HepG2 (cell line): Measurements from ENCODE around the gene ZNF446. TPM values are rescaled to one million over a fixed set of nuclear protein-coding genes. Genes with fewer than 3 reads are reported as not detected.

Source experiments
- DBP ChIP-seq: sonication (generic); formaldehyde crosslinking; IDR thresholded peaks from 2 replicates; pipeline ENCODE4 v1.4.0; 2020; ENCODE audit warnings: missing genetic modification reagents; ENCODE audit errors: not compliant biosample characterization
- KIAA2018 ChIP-seq: sonication (generic); formaldehyde crosslinking; IDR thresholded peaks from 2 replicates; pipeline ENCODE4 v1.5.0; 2020; ENCODE audit warnings: mild to moderate bottlenecking, missing genetic modification reagents, borderline replicate concordance
- NFAT5 ChIP-seq: sonication (generic); formaldehyde crosslinking; IDR thresholded peaks from 2 replicates; pipeline ENCODE4 v1.4.0; 2020; ENCODE audit warnings: missing genetic modification reagents
- NR3C1 ChIP-seq: sonication (generic); formaldehyde crosslinking; IDR thresholded peaks from 2 replicates; pipeline ENCODE4 v1.4.0; 2020; ENCODE audit warnings: missing genetic modification reagents
- ZNF234 ChIP-seq: sonication (generic); formaldehyde crosslinking; conservative IDR thresholded peaks from 2 replicates; pipeline ENCODE4 v1.5.1; 2020; ENCODE audit warnings: mild to moderate bottlenecking, missing genetic modification reagents
- ZNF704 ChIP-seq: sonication (generic); formaldehyde crosslinking; IDR thresholded peaks from 2 replicates; pipeline ENCODE4 v1.8.1; 2023; ENCODE audit warnings: mild to moderate bottlenecking, inconsistent platforms, moderate library complexity, missing genetic modification reagents, borderline replicate concordance
- polyA plus RNA-seq, 8 experiments: library from polyadenylated mRNA; depleted of rRNA in 3 of 8; stranded (reverse) in 7 of 8; unstranded in 1 of 8; fragments of >200 nt; fragmentation: Illumina TruSeq in 4 of 8; extraction: Trizol in 4 of 8; gene quantifications; 2 replicates each; pipeline versions ENCODE4 v1.2.1 to v1.2.3, GENCODE V29; 2011 to 2016; ENCODE audit warnings: low read depth in 4 of 8, missing spikeins in 1 of 8, mixed read lengths in 1 of 8; ENCODE audit not compliant: insufficient read depth in 1 of 8
- total RNA-seq, 5 experiments: library from RNA; depleted of rRNA; stranded (reverse); fragments of >200 nt; fragmentation: Illumina TruSeq; extraction: Trizol; gene quantifications; 2 replicates each; pipeline ENCODE4 v1.2.3, GENCODE V29; 2016; ENCODE audit warnings: low read depth in 1 of 5

The ZNF446 gene
- total and polyA plus RNA-seq, 2 of the 13 experiments (the other 11 are each of a cell fraction or from before 2014, with no cell fraction given), result 3.0 to 3.6 TPM

- TF ChIP-seq KIAA2018 (CRISPR knock-in tag), result no peak
- TF ChIP-seq ZNF704 (CRISPR knock-in tag), result 0 out of 2 replicates have a peak, but pooled peaks have one; percentile 63
- TF ChIP-seq ZNF234 (CRISPR knock-in tag), result no peak
- peak; percentile 45 for TF ChIP-seq DBP (CRISPR knock-in tag)
- TF ChIP-seq NFAT5 (CRISPR knock-in tag), result no peak
- TF ChIP-seq NR3C1, result no peak
Measured at GRCh38 chr19:58499021-58499927, 23.1 kb downstream of the ZNF446 start (continued).
